Immature natural killer cell (primary cell): ENCODE measurements around the gene TBX10. TPM values are rescaled to one million over a fixed set of nuclear protein-coding genes. Genes with fewer than 3 reads are reported as not detected.
"Not testable (repeated sequence)": the region's sequence is repeated elsewhere in the genome, so short reads cannot be mapped to it uniquely, and the experiment has no call there.

Experiments
- DNase-seq, 3 donors: peaks; one replicate each; pipeline ENCODE4 v3.0.0; 2022; ENCODE audit warnings: mixed read lengths in 1 of 3
- H3K27ac Mint-ChIP-seq, 6 donors: one replicate each; pipeline ENCODE4 v1.8.0; 2020; ENCODE audit warnings: mixed read lengths in 6 of 6, mild to moderate bottlenecking in 5 of 6, inconsistent platforms in 4 of 6, moderate library complexity in 3 of 6
- H3K27me3 Mint-ChIP-seq, 3 donors: one replicate each; pipeline ENCODE4 v1.8.0; 2020 to 2021; ENCODE audit warnings: low read depth in 3 of 3, mild to moderate bottlenecking in 3 of 3, mixed read lengths in 3 of 3, moderate library complexity in 3 of 3, inconsistent platforms in 1 of 3
- H3K36me3 Mint-ChIP-seq, 3 donors: one replicate each; pipeline ENCODE4 v1.8.0; 2020; ENCODE audit warnings: mixed read lengths in 3 of 3, inconsistent platforms in 2 of 3, mild to moderate bottlenecking in 2 of 3
- H3K4me1 Mint-ChIP-seq, 2 donors: one replicate each; pipeline ENCODE4 v1.8.0; 2020; ENCODE audit warnings: inconsistent platforms in 2 of 2, mild to moderate bottlenecking in 2 of 2, mixed read lengths in 2 of 2, moderate library complexity in 1 of 2
- H3K4me3 Mint-ChIP-seq, 5 donors: one replicate each; pipeline ENCODE4 v1.8.0; 2020; ENCODE audit warnings: mild to moderate bottlenecking in 5 of 5, mixed read lengths in 5 of 5, inconsistent platforms in 3 of 5, moderate library complexity in 3 of 5
- H3K9me3 Mint-ChIP-seq, 6 donors: one replicate each; pipeline ENCODE4 v1.8.0; 2020; ENCODE audit warnings: mild to moderate bottlenecking in 6 of 6, mixed read lengths in 6 of 6, inconsistent platforms in 4 of 6, moderate library complexity in 3 of 6
- polyA plus RNA-seq, 3 donors: library from polyadenylated mRNA; unstranded; fragments of 300-500 nt; fragmentation: Illumina TruSeq; gene quantifications; one replicate each; pipeline ENCODE4 v1.2.3, GENCODE V29; 2021

TBX10 gene
- polyA plus RNA-seq, 3 donors from 2014 or later, result not detected

GRCh38 chr11:67606492-67607295 is 32.9 kb downstream of the TBX10 start, which contains the start of gene NDUFV1:
Gene NDUFV1, plus strand, starts transcription at chr11:67606936. Its CDS starts 69 bp downstream, at chr11:67607005.
- peak within 1 kb of the TSS; percentile 82 to 90 (median 89) for H3K4me3 Mint-ChIP-seq
- peak within 1 kb of the TSS; percentile 74 to 92 (median 88) for H3K27ac Mint-ChIP-seq
- no peaks in the 10 kb centered on the region for H3K9me3 Mint-ChIP-seq
- H3K27me3 Mint-ChIP-seq, result peaks cover 2 to 5% (median 5%) of the 10 kb centered on the region in 3 donors
- peak; percentile 93 to 95 (median 94) for DNase-seq
- peaks cover 3 to 12% (median 7%) of the 10 kb centered on the region in 3 donors for H3K36me3 Mint-ChIP-seq
- peaks cover 25 to 27% of the 10 kb centered on the region in 2 donors for H3K4me1 Mint-ChIP-seq

- no peak for DNase-seq
- Mint-ChIP-seq H3K9me3 (no peaks in the 10 kb centered on the region), H3K36me3 (peaks cover 3 to 12% (median 7%) of the 10 kb centered on the region in 3 donors), H3K4me3 (peak overlapping the region; percentile 82 to 90 (median 89)), H3K27ac (peak overlapping the region in 5 of 6 donors; percentile 74 to 92 (median 83)), H3K27me3 (peaks cover 2 to 5% (median 5%) of the 10 kb centered on the region in 3 donors), H3K4me1 (peaks cover 29 to 33% of the 10 kb centered on the region in 2 donors)
These were observed 33.5 kb downstream of the TBX10 start for GRCh38 chr11:67606093-67606491.

DNA sequence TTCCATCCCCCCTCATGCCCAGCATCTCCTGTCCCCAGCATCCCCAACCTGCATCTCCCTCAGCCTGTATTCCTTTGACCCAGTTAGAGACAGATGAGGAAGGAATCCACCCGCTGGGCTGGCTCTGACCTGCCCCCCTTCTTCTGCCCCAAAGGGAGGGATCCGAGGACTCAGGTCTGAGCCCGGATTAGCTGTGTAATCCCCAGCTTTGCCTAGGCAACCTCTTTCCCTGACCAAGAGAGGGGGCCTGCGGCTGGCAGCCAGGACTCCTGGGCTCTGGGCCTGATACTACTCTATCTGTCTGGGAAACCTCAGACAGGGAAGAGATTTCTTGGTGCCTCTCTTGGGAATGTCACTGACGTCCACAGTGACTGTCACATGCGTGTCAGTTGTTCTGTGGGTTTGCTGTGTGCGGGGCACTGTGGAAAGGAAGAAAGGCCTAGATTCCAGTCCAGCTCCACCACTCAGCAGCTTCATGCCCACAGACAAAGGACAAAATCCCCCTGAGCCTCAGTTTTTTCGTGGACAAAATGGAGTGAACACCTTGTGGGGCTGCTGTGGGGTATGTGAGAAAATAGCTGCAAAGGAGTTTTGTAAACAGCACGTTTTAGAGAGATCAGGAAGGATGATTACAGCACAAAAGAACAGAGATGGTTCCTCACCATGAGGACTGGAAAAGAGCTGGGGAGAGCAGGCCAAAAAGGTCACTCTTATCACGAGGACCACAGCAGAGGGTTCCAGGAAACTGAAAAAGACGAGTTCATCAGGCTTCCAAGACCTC is 34.1 kb downstream of the TBX10 start:
- peak overlapping the region; percentile 46 to 75 (median 68) for H3K4me3 Mint-ChIP-seq
- peaks cover 3 to 12% (median 7%) of the 10 kb centered on the region in 3 donors for H3K36me3 Mint-ChIP-seq
- peak overlapping the region in 2 of 6 donors; percentile 44 to 67 for H3K27ac Mint-ChIP-seq
- peaks cover 33 to 39% of the 10 kb centered on the region in 2 donors for H3K4me1 Mint-ChIP-seq
- H3K9me3 Mint-ChIP-seq, result no peaks in the 10 kb centered on the region
- H3K27me3 Mint-ChIP-seq, result peaks cover 2 to 7% (median 5%) of the 10 kb centered on the region in 3 donors
- no peak for DNase-seq

DNA sequence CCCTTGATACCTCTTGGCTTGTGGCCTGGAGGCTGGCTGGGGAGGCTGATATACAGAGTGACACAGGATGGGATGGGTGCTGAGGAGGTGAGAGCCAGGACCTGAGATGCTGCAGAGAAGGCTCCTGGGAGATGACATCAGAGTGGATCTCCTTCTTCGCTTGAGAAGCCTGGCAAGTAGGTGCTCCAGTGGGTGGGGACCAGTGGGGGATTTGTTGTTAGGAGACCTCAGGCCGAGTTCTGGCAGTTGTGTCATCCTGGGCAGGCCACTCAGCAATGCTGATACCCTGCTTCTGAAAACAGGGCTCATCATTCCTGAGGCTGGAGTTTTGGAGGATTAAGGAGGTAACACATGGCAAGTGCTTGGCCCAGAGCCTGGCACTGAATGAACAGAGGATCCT is 34.7 kb downstream of the TBX10 start:
- no peak for DNase-seq
- Mint-ChIP-seq H3K4me1 (peaks cover 39 to 45% of the 10 kb centered on the region in 2 donors), H3K9me3 (no peaks in the 10 kb centered on the region), H3K4me3 (peak overlapping the region in 2 of 5 donors; percentile 51 to 61), H3K27ac (peak overlapping the region in 2 of 6 donors; percentile 60 to 68), H3K27me3 (peaks cover 2 to 7% (median 5%) of the 10 kb centered on the region in 3 donors), H3K36me3 (peaks cover 3 to 8% (median 7%) of the 10 kb centered on the region in 3 donors)

DNA sequence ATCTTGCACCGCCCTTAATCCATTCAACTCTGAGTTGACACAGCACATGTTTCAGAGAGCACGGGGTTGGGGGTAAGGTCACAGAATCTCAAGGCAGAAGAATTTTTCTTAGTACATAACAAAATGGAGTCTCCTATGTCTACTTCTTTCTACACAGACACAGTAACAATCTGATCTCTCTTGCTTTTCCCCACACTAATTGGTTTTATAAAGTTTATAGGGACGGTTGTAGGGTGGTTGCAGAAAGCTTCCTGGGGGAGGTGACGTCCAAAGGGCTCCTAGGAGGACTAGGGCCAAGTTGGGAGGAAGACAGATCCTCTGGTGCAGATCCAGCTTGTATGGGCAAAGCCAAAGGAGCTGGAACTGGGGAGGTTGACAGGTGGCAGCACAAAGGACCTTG is 35.4 kb downstream of the TBX10 start:
- not testable (repeated sequence) for H3K27me3 Mint-ChIP-seq, H3K9me3 Mint-ChIP-seq, DNase-seq, H3K36me3 Mint-ChIP-seq
- peak overlapping the region in 2 of 6 donors; percentile 51 to 60 for H3K27ac Mint-ChIP-seq
- H3K4me1 Mint-ChIP-seq, result peaks cover 43 to 52% of the 10 kb centered on the region in 2 donors
- peak overlapping the region in 2 of 5 donors; percentile 51 to 61 for H3K4me3 Mint-ChIP-seq

DNA sequence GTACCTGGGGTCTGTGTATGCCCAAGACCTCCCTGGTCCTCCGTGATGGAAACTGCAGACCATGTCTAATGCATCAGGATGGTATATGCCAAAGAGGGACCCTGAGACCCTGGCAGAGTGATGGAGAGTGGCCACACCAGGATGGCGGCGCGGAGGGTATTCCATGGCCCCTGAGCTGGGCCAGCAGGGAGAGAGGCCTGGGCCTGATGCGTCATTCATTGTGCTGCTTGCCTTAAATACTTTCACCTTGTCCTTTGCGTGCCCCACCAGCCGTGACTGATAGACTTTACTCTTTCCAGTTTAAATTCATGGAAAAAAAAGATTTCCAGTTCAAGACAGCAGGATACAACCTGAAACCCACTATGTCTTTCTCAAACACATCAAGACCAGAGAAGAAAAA is 38.5 kb downstream of the TBX10 start:
- Mint-ChIP-seq H3K9me3 (no peaks in the 10 kb centered on the region), H3K27ac (peak overlapping the region; percentile 20 to 91 (median 78)), H3K27me3 (peaks cover 2 to 5% (median 5%) of the 10 kb centered on the region in 3 donors), H3K4me3 (peak overlapping the region; percentile 59 to 85 (median 78)), H3K4me1 (peaks cover 26 to 44% of the 10 kb centered on the region in 2 donors), H3K36me3 (no peaks in the 10 kb centered on the region)
- DNase-seq, result no peak

- H3K36me3 Mint-ChIP-seq, result no peaks in the 10 kb centered on the region
- peaks cover 22 to 44% of the 10 kb centered on the region in 2 donors for H3K4me1 Mint-ChIP-seq
- DNase-seq, result peak; percentile 40 to 45 (median 43)
- H3K27ac Mint-ChIP-seq, result peak overlapping the region; percentile 63 to 91 (median 83)
- peak overlapping the region; percentile 59 to 85 (median 78) for H3K4me3 Mint-ChIP-seq
- H3K9me3 Mint-ChIP-seq, result no peaks in the 10 kb centered on the region
- H3K27me3 Mint-ChIP-seq, result peaks cover 2 to 5% (median 3%) of the 10 kb centered on the region in 3 donors
These were observed 39.1 kb downstream of the TBX10 start for GRCh38 chr11:67600324-67601029.

DNA sequence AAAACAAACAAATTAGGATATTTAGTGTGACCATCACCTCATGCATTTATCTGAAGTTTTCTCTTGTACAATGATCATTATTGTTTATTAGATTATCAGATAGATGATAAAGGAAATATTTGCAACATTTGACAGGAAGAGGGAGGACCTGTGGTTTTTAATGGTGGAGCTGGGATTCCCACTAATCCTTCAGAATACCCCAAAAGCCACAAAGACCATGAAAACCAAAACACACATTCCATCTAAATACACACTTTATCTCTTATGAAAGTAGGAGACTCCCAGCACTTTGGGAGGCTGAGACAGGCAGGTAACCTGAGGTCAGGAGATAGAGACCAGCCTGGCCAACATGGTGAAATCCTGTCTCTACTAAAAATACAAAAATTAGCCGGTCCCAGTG is 40.4 kb downstream of the TBX10 start:
- no peaks in the 10 kb centered on the region for H3K36me3 Mint-ChIP-seq
- peak overlapping the region in 1 of 5 donors; percentile 40 for H3K4me3 Mint-ChIP-seq
- H3K4me1 Mint-ChIP-seq, result peaks cover 22 to 44% of the 10 kb centered on the region in 2 donors
- no peaks in the 10 kb centered on the region for H3K9me3 Mint-ChIP-seq
- H3K27ac Mint-ChIP-seq, result peak overlapping the region in 2 of 6 donors; percentile 12 to 49
- no peak for DNase-seq
- peaks cover 0 to 3% (median under 1%) of the 10 kb centered on the region in 3 donors for H3K27me3 Mint-ChIP-seq

GRCh38 chr11:67597963-67598362 is 41.6 kb downstream of the TBX10 start:
- H3K36me3 Mint-ChIP-seq, H3K4me3 Mint-ChIP-seq, H3K27me3 Mint-ChIP-seq, H3K27ac Mint-ChIP-seq, DNase-seq, H3K9me3 Mint-ChIP-seq: not testable (repeated sequence)
- H3K4me1 Mint-ChIP-seq, result peaks cover 22 to 44% of the 10 kb centered on the region in 2 donors

DNA sequence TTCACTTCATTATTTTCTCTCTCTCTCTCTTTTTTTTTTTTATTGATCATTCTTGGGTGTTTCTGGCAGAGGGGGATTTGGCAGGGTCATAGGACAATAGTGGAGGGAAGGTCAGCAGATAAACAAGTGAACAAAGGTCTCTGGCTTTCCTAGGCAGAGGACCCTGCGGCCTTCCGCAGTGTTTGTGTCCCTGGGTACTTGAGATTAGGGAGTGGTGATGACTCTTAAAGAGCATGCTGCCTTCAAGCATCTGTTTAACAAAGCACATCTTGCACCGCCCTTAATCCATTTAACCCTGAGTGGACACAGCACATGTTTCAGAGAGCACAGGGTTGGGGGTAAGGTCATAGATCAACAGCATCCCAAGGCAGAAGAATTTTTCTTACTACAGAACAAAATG is 42.1 kb downstream of the TBX10 start:
- not testable (repeated sequence) for H3K4me3 Mint-ChIP-seq, DNase-seq, H3K27me3 Mint-ChIP-seq, H3K9me3 Mint-ChIP-seq, H3K27ac Mint-ChIP-seq, H3K36me3 Mint-ChIP-seq
- peaks cover 22 to 44% of the 10 kb centered on the region in 2 donors for H3K4me1 Mint-ChIP-seq

DNA sequence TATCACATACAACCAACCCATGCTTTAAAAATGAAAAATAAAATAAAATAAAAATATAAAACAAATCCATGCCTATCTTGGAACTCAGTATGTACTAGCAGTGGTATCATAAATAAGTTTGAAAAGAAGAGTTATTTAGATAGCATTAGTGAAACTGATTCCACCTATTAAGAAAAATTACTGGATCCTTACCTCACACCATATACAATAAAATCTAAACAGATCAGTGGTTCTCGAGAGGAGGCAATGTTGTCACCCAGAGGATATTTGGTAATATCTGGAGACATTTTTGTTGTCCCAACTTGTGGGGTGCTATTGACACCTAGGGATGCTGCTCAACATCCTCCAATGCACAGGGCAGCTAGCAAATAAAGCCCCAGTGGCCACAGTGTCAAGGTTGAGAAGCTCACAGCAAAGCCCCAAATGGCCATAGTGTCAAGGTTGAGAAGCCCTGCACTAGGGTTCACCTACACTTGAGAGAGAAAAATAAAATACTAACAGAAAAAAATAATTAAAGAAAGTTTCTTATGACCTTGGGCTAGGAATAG is 42.7 kb downstream of the TBX10 start:
- H3K4me3 Mint-ChIP-seq, result no peak overlapping the region
- peak overlapping the region in 2 of 6 donors; percentile 18 to 46 for H3K27ac Mint-ChIP-seq
- H3K9me3 Mint-ChIP-seq, result no peaks in the 10 kb centered on the region
- peaks cover 22 to 42% of the 10 kb centered on the region in 2 donors for H3K4me1 Mint-ChIP-seq
- no peaks in the 10 kb centered on the region for H3K36me3 Mint-ChIP-seq
- peaks cover 0 to 3% (median 0%) of the 10 kb centered on the region in 3 donors for H3K27me3 Mint-ChIP-seq
- no peak for DNase-seq

- H3K27me3 Mint-ChIP-seq, result no peaks in the 10 kb centered on the region
- no peak overlapping the region for H3K27ac Mint-ChIP-seq
These were observed 45.1 kb downstream of the TBX10 start for GRCh38 chr11:67594480-67594879.

DNA sequence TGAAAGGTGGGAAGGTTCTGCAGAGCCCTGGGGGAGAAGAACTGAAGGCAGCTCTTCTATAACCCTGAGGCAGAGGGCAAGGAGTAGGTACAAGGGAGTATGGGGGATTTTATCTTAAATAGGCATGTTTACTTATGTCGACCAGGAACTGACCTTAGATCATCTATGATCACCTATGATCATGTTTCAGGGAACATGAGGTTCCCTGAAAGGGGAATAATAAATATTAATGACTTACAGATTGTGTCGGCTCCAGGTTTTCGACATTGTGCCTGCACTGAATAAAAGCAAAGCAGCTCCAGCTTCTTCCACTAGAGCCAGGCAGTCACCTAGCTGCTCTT is 46.0 kb downstream of the TBX10 start:
- no peak overlapping the region for H3K4me3 Mint-ChIP-seq

More at GRCh38 chr11:67594480-67594879, 45.1 kb downstream of the TBX10 start:
- Mint-ChIP-seq H3K9me3 (no peaks in the 10 kb centered on the region), H3K4me3 (no peak overlapping the region), H3K4me1 (peaks cover under 1 to 19% of the 10 kb centered on the region in 2 donors), H3K36me3 (no peaks in the 10 kb centered on the region)
- no peak for DNase-seq

More for the DNA sequence above, 46.0 kb downstream of the TBX10 start:
- no peak for DNase-seq
- Mint-ChIP-seq H3K27ac (no peak overlapping the region), H3K4me1 (peaks cover 0 to 9% of the 10 kb centered on the region in 2 donors), H3K36me3 (no peaks in the 10 kb centered on the region), H3K9me3 (no peaks in the 10 kb centered on the region), H3K27me3 (no peaks in the 10 kb centered on the region)
